BE2C (cell line): Measurements from ENCODE around the gene SLC51B.

ENCODE experiments used
- DNase-seq: peaks from one replicate; pipeline ENCODE4 v3.0.0-alpha.2; 2020
- H3K27me3 ChIP-seq: fragments of 250-450 bp; sonication (Bioruptor Pico); 2 replicates; pipeline ENCODE4 v1.5.1; 2020; ENCODE audit warnings: mild to moderate bottlenecking
- H3K36me3 ChIP-seq: fragments of 250-450 bp; sonication (Bioruptor Pico); 2 replicates; pipeline ENCODE4 v1.5.1; 2020; ENCODE audit warnings: mild to moderate bottlenecking
- H3K4me1 ChIP-seq: fragments of 250-450 bp; sonication (Bioruptor Pico); 2 replicates; pipeline ENCODE4 v1.5.1; 2020
- H3K4me3 ChIP-seq: 2 replicates; pipeline ENCODE4 v1.5.1; 2011; ENCODE audit warnings: low read depth, low read length
- H3K9me3 ChIP-seq: fragments of 250-450 bp; sonication (Bioruptor Pico); 2 replicates; pipeline ENCODE4 v1.5.1; 2020
- CTCF ChIP-seq: IDR thresholded peaks from 2 replicates; pipeline ENCODE4 v1.5.1; 2012; ENCODE audit warnings: mild to moderate bottlenecking, low read depth, low read length

SLC51B gene

GRCh38 chr15:65049418-65049840 lies 4.2 kb downstream of the SLC51B start:
- DNase-seq = peak; percentile 99
- no peaks in the 10 kb centered on the region for H3K27me3 ChIP-seq
- H3K36me3 ChIP-seq = no peaks in the 10 kb centered on the region
- peaks cover 13% of the 10 kb centered on the region for H3K4me1 ChIP-seq
- H3K4me3 ChIP-seq = peak overlapping the region; percentile 50
- no peak for TF ChIP-seq CTCF
- H3K9me3 ChIP-seq = no peaks in the 10 kb centered on the region

- Histone ChIP-seq H3K4me1 (peaks cover 15% of the 10 kb centered on the region), H3K9me3 (no peaks in the 10 kb centered on the region), H3K27me3 (no peaks in the 10 kb centered on the region), H3K4me3 (no peak overlapping the region), H3K36me3 (no peaks in the 10 kb centered on the region)
- TF ChIP-seq CTCF = no peak
- no peak for DNase-seq
These were observed 5.1 kb downstream of the SLC51B start for GRCh38 chr15:65050270-65050669.

GRCh38 chr15:65051266-65051665 lies 6.1 kb downstream of the SLC51B start:
- no peak for DNase-seq
- no peak for TF ChIP-seq CTCF
- Histone ChIP-seq H3K9me3 (no peaks in the 10 kb centered on the region), H3K27me3 (no peaks in the 10 kb centered on the region), H3K36me3 (no peaks in the 10 kb centered on the region), H3K4me3 (no peak overlapping the region), H3K4me1 (peaks cover 11% of the 10 kb centered on the region)

- H3K4me3 ChIP-seq = no peak overlapping the region
- no peaks in the 10 kb centered on the region for H3K27me3 ChIP-seq
- no peak for TF ChIP-seq CTCF
- no peak for DNase-seq
- no peaks in the 10 kb centered on the region for H3K9me3 ChIP-seq
- H3K36me3 ChIP-seq = no peaks in the 10 kb centered on the region
- H3K4me1 ChIP-seq = peaks cover 11% of the 10 kb centered on the region
These were observed 7.8 kb downstream of the SLC51B start for GRCh38 chr15:65052956-65053355.

- Histone ChIP-seq H3K9me3 (no peaks in the 10 kb centered on the region), H3K4me1 (peaks cover 11% of the 10 kb centered on the region), H3K4me3 (no peak overlapping the region), H3K27me3 (no peaks in the 10 kb centered on the region), H3K36me3 (no peaks in the 10 kb centered on the region)
- peak; percentile 98 for TF ChIP-seq CTCF
- DNase-seq = peak; percentile 88
These were observed 9.4 kb downstream of the SLC51B start for GRCh38 chr15:65054333-65055200.

GRCh38 chr15:65055201-65055870 lies 10.1 kb downstream of the SLC51B start:
- DNase-seq = no peak
- Histone ChIP-seq H3K9me3 (no peaks in the 10 kb centered on the region), H3K4me3 (no peak overlapping the region), H3K4me1 (peaks cover 4% of the 10 kb centered on the region), H3K36me3 (no peaks in the 10 kb centered on the region), H3K27me3 (no peaks in the 10 kb centered on the region)
- TF ChIP-seq CTCF = no peak
